K562 (cell line): ENCODE results near the gene THAP9. TPM values are rescaled to one million over a fixed set of nuclear protein-coding genes. Genes with fewer than 3 reads are reported as not detected.

Source experiments
- ATAC-seq: fragments of 200-7000 bp; cut with Tn5 transposase; 3 replicates; pipeline ENCODE4 v1.9.1; 2020; ENCODE audit warnings: moderate library complexity
- BruUV-seq: library from RNA; stranded (reverse); fragments of 400-500 nt; replicated peaks from 2 replicates; lab custom pipeline; 2021; lab: Mats Ljungman, UMichigan
- CTCF ChIA-PET: fragments of 300-600 bp; formaldehyde crosslinking; extraction: SDS; loops from one replicate; lab custom pipeline; 2021; ENCODE audit warnings: low intra/inter-chr PET ratio; lab: Yijun Ruan, JAX
- POLR2A ChIA-PET: fragments of 300-600, 350-650 bp; sonication (Branson Sonifier 250); formaldehyde crosslinking; extraction: SDS; loops from one replicate; lab custom pipeline; 2021; ENCODE audit warnings: antibody characterized with exemption, inconsistent platforms; lab: Yijun Ruan, JAX
- DNase-seq, 4 experiments: peaks; one replicate each; pipeline versions ENCODE4 v3.0.0 to v3.0.0-alpha.2; 2011 to 2018; ENCODE audit warnings: low spot score in 3 of 4, mixed read lengths in 3 of 4; ENCODE audit errors: extremely low read depth in 1 of 4
- FAIRE-seq: peaks from 2 replicates; lab custom pipeline; 2011; peaks lifted over from hg19 to GRCh38; lab: Jason Lieb, UNC
- H2AFZ ChIP-seq: 2 replicates; pipeline ENCODE4 v1.6.0; 2011; ENCODE audit warnings: low read depth, low read length, control low read depth, inconsistent platforms
- H3K27ac ChIP-seq: fragments of 200-600 bp; 3 replicates; pipeline ENCODE4 v1.8.0; 2011; ENCODE audit warnings: low read depth, mild to moderate bottlenecking, control low read depth, inconsistent platforms, low read length, moderate library complexity, mixed read lengths; ENCODE audit errors: extremely low read depth
- H3K27me3 ChIP-seq, 2 experiments: fragments of 300-600 bp in 1 of 2; 2 replicates in 1 of 2; 3 replicates in 1 of 2; pipeline versions ENCODE4 v1.6.0 to v1.8.0; 2011; ENCODE audit warnings: inconsistent platforms in 2 of 2, low read length in 2 of 2, mild to moderate bottlenecking in 1 of 2, mixed read lengths in 1 of 2, moderate library complexity in 1 of 2; ENCODE audit not compliant: control insufficient read depth in 2 of 2, insufficient read depth in 2 of 2
- H3K36me3 ChIP-seq: fragments of 300-600 bp; 3 replicates; pipeline ENCODE4 v1.8.0; 2011; ENCODE audit warnings: mild to moderate bottlenecking, low read length, inconsistent platforms; ENCODE audit not compliant: control insufficient read depth, insufficient read depth
- H3K4me1 ChIP-seq, 2 experiments: fragments of 200-600 bp in 1 of 2; replicated peaks in 1 of 2; 2 replicates in 1 of 2; 3 replicates in 1 of 2; pipeline versions ENCODE4 v1.5.1 to v1.8.0; 2011; ENCODE audit warnings: inconsistent platforms in 2 of 2, low read length in 2 of 2, mild to moderate bottlenecking in 1 of 2, mixed read lengths in 1 of 2, moderate library complexity in 1 of 2; ENCODE audit not compliant: control insufficient read depth in 2 of 2, insufficient read depth in 2 of 2
- H3K4me2 ChIP-seq: 2 replicates; pipeline ENCODE4 v1.6.1; 2011; ENCODE audit warnings: low read length, control low read depth, inconsistent platforms, mixed read lengths; ENCODE audit not compliant: insufficient read depth
- H3K4me3 ChIP-seq: fragments of 200-600 bp; sonication (generic), shearing (Covaris generic); 2 replicates; pipeline ENCODE4 v1.5.1; 2016; ENCODE audit warnings: control low read depth, inconsistent platforms
- H3K79me2 ChIP-seq: fragments of 200-600 bp; 3 replicates; pipeline ENCODE4 v1.8.0; 2011; ENCODE audit warnings: low read length, inconsistent platforms; ENCODE audit not compliant: control insufficient read depth, insufficient read depth
- H3K9ac ChIP-seq, 2 experiments: 2 replicates each; pipeline versions ENCODE4 v1.6.0 to v1.6.1; 2011; ENCODE audit warnings: low read depth in 2 of 2, low read length in 2 of 2, control low read depth in 1 of 2, inconsistent platforms in 1 of 2, mild to moderate bottlenecking in 1 of 2, mixed read lengths in 1 of 2; ENCODE audit not compliant: insufficient read depth in 1 of 2
- H3K9me1 ChIP-seq: one replicate; pipeline ENCODE4 v1.6.0; 2011; ENCODE audit warnings: inconsistent platforms, mild to moderate bottlenecking, low read length, moderate library complexity; ENCODE audit not compliant: control insufficient read depth, insufficient read depth
- H3K9me3 ChIP-seq: replicated peaks from 2 replicates; pipeline ENCODE4 v1.5.1; 2011; ENCODE audit warnings: low read depth, low read length, inconsistent platforms; ENCODE audit not compliant: control insufficient read depth, insufficient read depth
- H4K20me1 ChIP-seq: replicated peaks from 2 replicates; pipeline ENCODE4 v1.6.1; 2011; ENCODE audit warnings: low read length, inconsistent platforms, mixed read lengths; ENCODE audit not compliant: control insufficient read depth, insufficient read depth
- DDX20 ChIP-seq: fragments of 450-650 bp; IDR thresholded peaks from 2 replicates; pipeline ENCODE4 v1.6.1; 2016; ENCODE audit warnings: missing genetic modification characterization, low read depth, mild to moderate bottlenecking, missing compliant biosample characterization, moderate library complexity
- ETS1 ChIP-seq: conservative IDR thresholded peaks from 2 replicates; pipeline ENCODE4 v1.6.1; 2011; ENCODE audit warnings: low read depth, mild to moderate bottlenecking, low read length; ENCODE audit not compliant: control insufficient read depth
- EZH2 ChIP-seq: IDR thresholded peaks from 2 replicates; pipeline ENCODE4 v1.6.1; 2012; ENCODE audit warnings: low read depth, mild to moderate bottlenecking, inconsistent platforms, low read length, borderline replicate concordance
- JUNB ChIP-seq: fragments of 450-650 bp; formaldehyde crosslinking; conservative IDR thresholded peaks from 2 replicates; pipeline ENCODE4 v1.4.0; 2020; ENCODE audit warnings: mild to moderate bottlenecking
- KDM1A ChIP-seq, 2 experiments: fragments of 450-650 bp; IDR thresholded peaks; 2 replicates each; pipeline ENCODE4 v1.6.1; 2016; ENCODE audit warnings: mild to moderate bottlenecking in 2 of 2
- MEF2A ChIP-seq: IDR thresholded peaks from 2 replicates; pipeline ENCODE4 v1.6.1; 2011; ENCODE audit warnings: low read depth, mild to moderate bottlenecking, low read length, moderate library complexity; ENCODE audit not compliant: control insufficient read depth
- PCBP1 ChIP-seq: fragments of 200-400 bp; formaldehyde crosslinking; IDR thresholded peaks from 2 replicates; pipeline ENCODE4 v1.6.1; 2018; ENCODE audit warnings: mild to moderate bottlenecking, low read depth, low read length; ENCODE audit not compliant: poor library complexity, severe bottlenecking
- PHF8 ChIP-seq: fragments of 200-600 bp; sonication (generic); IDR thresholded peaks from 2 replicates; pipeline ENCODE4 v1.6.1; 2012; ENCODE audit warnings: mixed run types, mild to moderate bottlenecking, inconsistent platforms, low read length, moderate library complexity, borderline replicate concordance
- STAT5B ChIP-seq: fragments of 250-450 bp; sonication (Bioruptor Pico); IDR thresholded peaks from 2 replicates; pipeline ENCODE4 v1.8.0; 2021; ENCODE audit warnings: mild to moderate bottlenecking, inconsistent platforms
- TEAD1 ChIP-seq, 2 experiments: fragments of 450-650 bp in 1 of 2; sonication (generic) in 1 of 2; formaldehyde crosslinking; IDR thresholded peaks; 2 replicates each; pipeline versions ENCODE4 v1.4.0 to v1.8.0; 2020 to 2022; ENCODE audit warnings: mild to moderate bottlenecking in 2 of 2, missing genetic modification reagents in 1 of 2
- XRCC4 ChIP-seq: IDR thresholded peaks from one replicate; pipeline ENCODE4 v1.6.1; 2011; ENCODE audit not compliant: insufficient read depth, insufficient read length; ENCODE audit errors: extremely low read depth
- ZBTB12 ChIP-seq: fragments of 250-450 bp; sonication (Bioruptor Pico); IDR thresholded peaks from 2 replicates; pipeline ENCODE4 v1.4.0; 2020
- ZBTB26 ChIP-seq: fragments of 450-650 bp; formaldehyde crosslinking; IDR thresholded peaks from 2 replicates; pipeline ENCODE4 v1.4.0; 2022; ENCODE audit warnings: missing genetic modification characterization
- ZC3H4 ChIP-seq: sonication (generic); formaldehyde crosslinking; IDR thresholded peaks from 2 replicates; pipeline ENCODE4 v1.9.0; 2021; ENCODE audit warnings: missing genetic modification reagents, borderline replicate concordance
- ZKSCAN1 ChIP-seq: fragments of 150-350 bp; IDR thresholded peaks from 2 replicates; pipeline ENCODE4 v1.6.1; 2016; ENCODE audit warnings: low read depth, low read length
- ZKSCAN8 ChIP-seq: fragments of 200-800 bp; sonication (Bioruptor generic); IDR thresholded peaks from 2 replicates; pipeline ENCODE4 v1.6.1; 2016; ENCODE audit warnings: missing genetic modification characterization, missing compliant biosample characterization
- ZNF134 ChIP-seq: fragments of 250-450 bp; sonication (Bioruptor Pico); conservative IDR thresholded peaks from 2 replicates; pipeline ENCODE4 v1.4.0; 2020
- ZNF239 ChIP-seq: fragments of 250-450 bp; sonication (Bioruptor Pico); IDR thresholded peaks from 2 replicates; pipeline ENCODE4 v1.4.0; 2020; ENCODE audit warnings: mild to moderate bottlenecking
- in situ Hi-C: fragments of 300-500 bp; cut with MboI; formaldehyde crosslinking; loops from 4 replicates; pipeline ENCODE4 v1.15.0; 2018; ENCODE audit warnings: inconsistent platforms, mixed read lengths
- intact Hi-C: fragments of 100-400 bp; cut with micrococcal nuclease; formaldehyde crosslinking; loops from 2 replicates; pipeline ENCODE4 v1.14.2; 2022
- polyA plus RNA-seq, 8 experiments: library from polyadenylated mRNA; depleted of rRNA in 4 of 8; stranded (reverse) in 5 of 8; unstranded in 3 of 8; fragments of >200 nt; fragmentation: Nextera tagmentation in 2 of 8; fragmentation: Illumina TruSeq in 1 of 8; extraction: Ambion mirVana in 2 of 8; extraction: Trizol in 1 of 8; gene quantifications; 2 replicates each; pipeline versions ENCODE4 v1.2.1 to v1.2.3, GENCODE V29; 2011 to 2014; ENCODE audit warnings: inconsistent platforms in 1 of 8, missing spikeins in 1 of 8
- total RNA-seq, 7 experiments: library from RNA; depleted of rRNA in 6 of 7; stranded (reverse); fragments of >200 nt in 6 of 7; fragmentation: Illumina TruSeq in 2 of 7; extraction: Trizol in 2 of 7; gene quantifications; 2 replicates each; pipeline versions ENCODE4 v1.2.1 to v1.2.3, GENCODE V29; 2011 to 2021; ENCODE audit warnings: low replicate concordance in 1 of 7

Gene THAP9
- total and polyA plus RNA-seq, 9 of the 15 experiments (the other 6 are each of a cell fraction or from before 2014, with no cell fraction given), result 3.4 to 7.0 (median 5.4) TPM

GRCh38 chr4:82947498-82947897 lies 47.0 kb downstream of the THAP9 start:
- no peaks in the 10 kb centered on the region for H3K27me3 ChIP-seq
- TF ChIP-seq ZBTB12 (CRISPR knock-in tag), result no peak
- no peak for TF ChIP-seq KDM1A (IDR thresholded peaks at IDR 0.05)
- no peak for TF ChIP-seq PHF8
- TF ChIP-seq DDX20 (tag), result no peak
- no peak for TF ChIP-seq XRCC4
- TF ChIP-seq JUNB (CRISPR knock-in tag), result no peak
- no peak for TF ChIP-seq ZKSCAN1
- TF ChIP-seq ZC3H4 (CRISPR knock-in tag), result no peak
- TF ChIP-seq MEF2A, result no peak
- no peak for TF ChIP-seq PCBP1
- no peak for TF ChIP-seq TEAD1 (CRISPR knock-in tag; IDR thresholded peaks at IDR 0.05)
- TF ChIP-seq ZKSCAN8 (CRISPR knock-in tag), result no peak
- TF ChIP-seq ZBTB26 (CRISPR knock-in tag), result no peak
- no peak for TF ChIP-seq EZH2
- no peak for TF ChIP-seq ETS1
- TF ChIP-seq ZNF134 (CRISPR knock-in tag), result no peak
- TF ChIP-seq ZNF239 (CRISPR knock-in tag), result no peak
- TF ChIP-seq STAT5B (CRISPR knock-in tag), result no peak
- FAIRE-seq, result no peak
- no peak overlapping the region for H3K9ac ChIP-seq
- H3K4me3 ChIP-seq, result no peak overlapping the region
- no peak for DNase-seq
- peaks cover 18% of the 10 kb centered on the region; the same call in 2 of the 3 replicates for H3K36me3 ChIP-seq
- no peaks in the 10 kb centered on the region for H3K4me1 ChIP-seq
- in situ Hi-C loops, result no loop called here
- H3K9me3 ChIP-seq, result no peaks in the 10 kb centered on the region
- ATAC-seq, result no peak
- no peak overlapping the region for H3K27ac ChIP-seq
- POLR2A ChIA-PET, result interaction anchor here (0.5 to 0.7 kb wide), 2 partner anchors 17 to 57 kb away, joined by 3 read pairs; partner anchors contain the start of gene SEC31A
- intact Hi-C loops, result no loop called here
- H4K20me1 ChIP-seq, result no peaks in the 10 kb centered on the region
- BruUV-seq, result no TSS peak
- no peak overlapping the region for H3K4me2 ChIP-seq
- H3K79me2 ChIP-seq, result 0 out of 3 replicates have a peak, but pooled peaks cover 2% of the 10 kb centered on the region
- CTCF ChIA-PET, result no interaction called here
- no peak overlapping the region for H2AFZ ChIP-seq
- H3K9me1 ChIP-seq, result no peaks in the 10 kb centered on the region
